Astrocyte of the hippocampus (primary cell): ENCODE measurements around the gene IQCN.

ENCODE experiments used
- DNase-seq: peaks from one replicate; pipeline ENCODE4 v3.0.0; 2011; ENCODE audit warnings: low read depth, low spot score

IQCN gene

DNA sequence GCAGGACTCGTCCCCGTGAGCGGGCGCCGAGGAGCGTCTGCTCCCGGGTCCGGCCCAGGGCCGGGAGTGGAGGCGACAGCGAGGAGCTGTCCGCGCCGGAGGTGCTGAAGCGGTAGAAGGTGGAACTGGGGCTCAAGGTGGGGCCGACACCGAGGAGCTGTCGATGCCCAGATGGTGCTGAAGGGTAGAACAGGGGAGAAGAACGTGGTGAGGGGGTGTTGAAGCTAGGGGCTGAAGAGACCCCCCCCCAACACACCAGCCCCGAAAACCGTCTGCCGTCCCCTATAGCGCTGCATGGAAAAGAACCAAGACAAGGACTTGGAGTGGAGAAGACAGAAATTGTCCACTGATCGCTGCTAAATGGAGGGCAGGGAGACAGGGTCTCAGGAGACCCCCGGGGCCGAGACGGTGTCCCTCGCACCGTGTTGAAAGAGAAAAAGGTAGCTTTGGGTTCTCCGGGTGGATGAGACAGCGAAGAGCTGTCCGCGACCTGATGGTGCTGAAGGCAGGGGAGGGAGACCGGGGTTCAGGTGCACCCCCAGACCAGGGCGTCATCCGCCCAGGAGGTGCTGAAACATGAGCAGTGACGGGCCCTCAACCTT is 40.9 kb downstream of the IQCN start:
- peak; percentile 86 for DNase-seq

GRCh38 chr19:18232540-18233223 is 41.6 kb downstream of the IQCN start:
- no peak for DNase-seq

DNA sequence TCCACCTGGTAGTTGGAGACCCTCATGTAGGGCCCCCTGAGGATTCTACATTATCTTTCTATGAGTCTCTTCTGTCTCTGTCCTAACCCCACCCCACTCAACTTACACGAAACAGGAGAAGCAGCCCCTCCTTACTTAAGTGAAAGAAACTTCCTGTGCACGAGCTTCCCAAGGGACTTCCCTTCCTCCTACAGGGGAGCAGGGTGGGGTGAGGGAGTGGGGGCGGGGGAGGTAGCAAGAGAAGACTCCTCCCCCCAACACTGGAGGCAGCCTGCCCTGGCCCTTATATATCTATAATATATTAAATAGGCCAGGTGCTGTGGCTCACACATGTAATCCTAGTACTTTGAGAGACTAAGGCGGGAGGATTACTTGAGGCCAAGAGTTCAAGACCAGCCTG is 42.5 kb downstream of the IQCN start:
- DNase-seq = no peak

DNA sequence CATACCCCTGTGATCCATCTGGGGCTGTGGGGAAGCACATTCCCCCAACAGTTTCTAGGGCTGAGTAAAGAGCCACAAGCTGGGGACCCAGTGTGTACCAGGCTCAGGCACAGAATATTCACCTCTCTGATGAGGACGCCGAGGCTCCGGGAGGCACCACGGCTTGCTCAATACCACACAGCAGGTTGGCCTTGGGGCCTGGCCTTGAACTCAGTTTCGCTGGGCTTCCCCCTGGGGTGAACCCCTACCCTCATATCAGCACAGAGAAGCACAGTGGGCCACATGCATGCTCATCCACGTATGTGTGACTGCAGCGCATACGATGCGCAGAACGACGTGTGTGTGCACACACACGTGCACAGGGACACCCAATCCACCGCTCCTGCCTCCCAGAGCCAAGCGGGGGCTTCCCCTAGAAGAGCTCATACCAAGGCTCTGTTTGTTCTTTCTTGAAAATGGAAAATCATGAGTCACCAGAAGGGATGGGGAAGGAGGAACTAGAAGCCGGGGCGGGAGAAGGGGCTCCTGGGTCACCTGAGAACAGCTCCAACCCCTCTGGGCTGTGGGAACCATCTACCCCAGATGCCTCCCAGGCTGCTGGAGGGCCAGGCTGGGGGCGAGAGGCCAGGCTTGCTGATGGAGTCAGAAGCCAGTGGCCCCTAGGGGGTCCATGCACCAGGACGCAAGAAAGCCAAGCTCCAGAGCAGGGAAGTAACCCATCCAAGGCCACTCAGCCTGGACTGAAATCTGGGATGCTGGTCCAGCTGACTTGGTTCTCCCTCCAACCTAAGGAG is 43.1 kb downstream of the IQCN start:
- DNase-seq = no peak

- no peak for DNase-seq
Measured at GRCh38 chr19:18229915-18230314, 44.3 kb downstream of the IQCN start.

GRCh38 chr19:18229474-18229873 is 44.8 kb downstream of the IQCN start:
- DNase-seq = no peak

DNA sequence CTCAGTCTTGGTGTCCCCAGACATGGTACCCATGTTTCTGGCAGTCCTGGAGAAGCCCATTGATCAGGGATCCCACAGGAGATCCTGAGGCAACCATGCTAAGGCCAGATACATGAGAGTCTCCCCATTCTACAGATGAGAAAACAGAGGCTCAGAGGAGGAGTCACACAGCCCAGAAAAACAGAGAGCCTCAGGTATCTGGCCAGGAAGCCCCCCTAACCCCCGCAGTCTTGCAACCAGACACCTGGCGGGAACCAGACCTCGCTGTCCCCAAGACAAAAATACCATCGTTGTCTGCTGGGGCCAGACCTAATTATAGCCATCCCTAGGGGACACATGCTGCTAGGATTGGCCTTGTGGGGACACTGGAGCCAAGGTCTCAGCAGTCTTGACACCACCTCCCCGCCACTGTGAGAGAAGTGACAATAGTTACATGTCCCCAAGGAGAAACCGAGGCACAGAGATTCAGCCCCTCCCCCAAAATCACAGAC is 46.4 kb downstream of the IQCN start:
- no peak for DNase-seq

DNA sequence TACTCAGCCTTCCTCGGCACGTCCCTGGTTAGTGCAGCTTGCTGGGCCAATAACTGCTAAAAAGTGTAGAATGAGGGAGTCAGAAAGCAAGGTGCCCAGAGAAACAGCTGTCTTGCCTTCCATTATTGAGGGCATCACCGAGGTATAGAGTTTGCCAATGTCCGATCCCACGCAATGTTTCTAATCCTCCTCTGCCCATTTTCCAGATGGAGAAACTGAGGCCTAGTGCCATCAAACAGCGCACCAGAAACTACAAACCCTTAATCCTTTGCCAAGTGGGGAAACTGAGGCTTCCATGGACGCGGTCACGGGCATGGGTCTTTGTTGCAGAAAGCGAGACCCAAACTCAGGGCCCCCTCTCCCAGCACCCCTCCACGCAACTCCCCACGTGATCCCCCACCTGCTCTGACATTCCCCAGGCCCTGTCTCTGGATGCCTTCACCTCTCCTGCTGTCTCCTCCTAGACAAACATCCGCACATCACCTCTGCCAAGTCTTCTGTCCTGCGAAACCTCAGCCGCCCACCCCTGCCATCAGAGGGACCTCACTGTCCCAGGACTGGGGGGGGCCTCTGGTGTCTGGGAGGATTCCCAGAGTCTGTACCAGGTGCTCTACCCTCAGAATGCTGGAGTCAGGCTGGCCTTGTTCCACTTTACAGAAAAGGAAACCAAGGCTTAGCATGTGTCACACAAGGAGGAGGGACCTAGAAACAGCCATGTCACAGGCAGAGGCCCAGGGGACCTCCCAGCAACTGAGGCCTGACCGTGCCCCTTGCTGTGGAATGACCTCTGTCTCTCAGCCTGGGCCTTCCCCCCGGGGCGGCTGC is 47.1 kb downstream of the IQCN start:
- DNase-seq = no peak

DNA sequence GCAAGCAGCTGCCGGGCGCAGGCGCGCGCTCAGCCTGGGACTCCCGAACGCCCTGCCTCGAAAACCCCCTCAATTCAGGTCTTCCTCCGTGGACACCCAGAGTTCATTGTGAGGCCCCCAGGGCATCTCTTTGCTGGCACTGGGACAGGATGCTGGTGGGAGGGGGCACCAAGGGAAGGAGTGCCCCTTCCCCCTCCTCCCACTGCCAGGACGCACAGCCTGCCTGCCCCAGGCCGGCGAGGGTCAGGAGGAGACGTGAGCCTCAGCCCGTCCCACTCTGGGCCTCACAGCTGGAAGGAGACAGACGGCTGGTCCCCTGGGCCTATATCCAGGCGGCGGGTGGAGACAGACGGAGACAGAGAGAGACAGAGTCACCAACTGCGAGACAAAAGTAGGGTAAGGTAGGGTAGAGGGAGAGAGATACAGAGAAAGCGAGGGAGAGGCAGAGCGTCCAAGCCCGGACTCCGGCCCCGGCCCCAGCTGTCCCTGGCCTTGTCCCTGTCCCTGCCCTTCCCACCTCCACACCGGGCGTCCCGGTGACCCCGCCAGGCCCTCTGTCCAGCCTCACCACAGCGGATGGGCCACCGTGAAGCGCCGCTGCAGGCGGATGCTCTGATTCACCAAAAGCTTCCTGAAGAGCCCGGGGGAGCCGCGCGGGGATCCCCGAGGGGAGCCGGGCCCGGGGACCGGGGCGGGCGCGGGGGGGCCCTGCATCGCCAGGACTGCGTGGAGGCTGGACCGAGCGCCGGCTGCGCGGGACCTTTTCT is 48.4 kb downstream of the IQCN start, which contains the start of gene PDE4C:
TSS of gene PDE4C (minus strand) at position 737 of the 767 bp plus-strand sequence. CDS start at position 714, 23 bp downstream.
- DNase-seq = peak; percentile 15

GRCh38 chr19:18225355-18225701 is 48.9 kb downstream of the IQCN start:
- DNase-seq = peak; percentile 15

- peak; percentile 99 for DNase-seq
Measured at GRCh38 chr19:18224525-18225354, 49.5 kb downstream of the IQCN start.

- DNase-seq = peak; percentile 26
Measured at GRCh38 chr19:18223860-18224524, 50.3 kb downstream of the IQCN start.

- DNase-seq = no peak
Measured at GRCh38 chr19:18221815-18222725, 52.2 kb downstream of the IQCN start.

- no peak for DNase-seq
Measured at GRCh38 chr19:18220632-18221275, 53.5 kb downstream of the IQCN start.

DNA sequence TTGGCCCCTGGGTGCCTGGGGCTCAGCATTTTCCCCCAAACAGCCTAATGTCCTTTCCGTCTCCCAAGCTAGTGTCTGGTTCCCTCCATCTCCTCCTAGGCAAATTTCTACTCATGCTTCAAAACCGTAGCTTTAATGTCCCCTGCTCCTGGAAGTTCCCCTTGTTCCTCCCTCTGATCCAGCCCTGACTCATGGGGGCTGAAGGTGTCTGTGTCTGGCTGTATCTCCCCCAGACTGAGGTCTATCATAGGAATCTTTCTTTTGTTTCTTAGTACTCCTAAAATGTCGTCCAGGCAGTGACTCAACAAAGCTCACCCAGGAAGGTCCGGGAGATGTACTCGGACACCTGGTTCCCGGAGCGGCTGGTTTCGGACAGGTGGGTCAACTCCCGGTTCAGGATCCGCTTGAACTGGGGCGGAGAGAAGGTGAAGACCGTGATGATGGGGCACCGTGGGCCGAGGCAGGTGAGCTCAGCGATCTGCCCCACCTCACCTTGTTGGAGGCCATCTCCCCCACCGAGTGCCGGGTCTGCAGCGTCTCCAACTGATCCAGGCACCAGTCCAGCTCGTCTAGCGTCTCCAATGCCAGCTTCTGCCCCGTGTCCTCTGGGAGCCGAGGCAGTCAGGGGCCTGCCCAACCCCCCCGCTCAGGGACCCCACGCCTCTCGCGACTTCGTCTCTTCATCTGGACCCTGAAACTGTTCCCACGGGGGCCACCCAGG is 54.2 kb downstream of the IQCN start:
- DNase-seq = no peak

DNA sequence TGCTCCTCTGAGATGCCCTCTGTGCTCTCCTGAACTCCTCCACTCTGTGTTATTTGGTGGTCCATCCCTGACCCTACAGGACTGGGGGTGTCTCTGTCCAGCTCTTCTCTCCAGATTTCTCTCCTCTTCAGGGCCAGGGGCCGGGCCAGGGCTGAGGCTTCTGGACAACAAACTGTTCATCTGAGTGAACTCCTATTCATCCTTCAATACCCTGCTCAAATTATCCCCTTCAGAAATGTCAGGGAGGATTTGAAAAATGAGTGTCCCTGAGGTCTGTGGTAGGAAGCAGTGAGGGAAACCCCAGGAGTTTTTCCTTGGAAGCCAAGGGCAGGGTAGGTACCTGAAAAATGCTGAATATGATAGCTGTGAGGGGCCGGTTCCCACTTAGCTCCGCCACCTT is 55.7 kb downstream of the IQCN start:
- no peak for DNase-seq

DNA sequence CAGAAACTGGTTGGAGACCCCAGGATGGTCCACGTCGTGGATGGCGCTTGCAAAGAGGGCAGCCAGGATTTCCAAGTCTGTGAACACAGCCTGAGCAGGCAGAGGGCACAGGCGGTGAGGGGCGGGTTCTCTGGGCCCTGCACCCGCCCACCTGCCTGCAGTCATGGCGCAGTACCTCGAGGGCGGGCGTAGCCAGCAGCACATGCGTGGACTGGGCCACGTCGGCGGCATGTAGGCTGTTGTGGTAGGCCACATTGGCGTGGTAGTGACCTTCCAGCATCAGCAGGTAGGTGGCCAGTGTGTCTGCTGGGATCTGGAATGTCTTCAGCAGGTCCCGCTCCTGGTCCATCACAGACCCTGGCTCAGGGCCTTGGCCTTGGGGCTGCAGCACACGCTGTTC is 56.1 kb downstream of the IQCN start:
- no peak for DNase-seq
